ENCODE data around the gene GPR157.
"Not testable (repeated sequence)": the region's sequence is repeated elsewhere in the genome, so short reads cannot be mapped to it uniquely, and the experiment has no call there.

Gene GPR157

DNA sequence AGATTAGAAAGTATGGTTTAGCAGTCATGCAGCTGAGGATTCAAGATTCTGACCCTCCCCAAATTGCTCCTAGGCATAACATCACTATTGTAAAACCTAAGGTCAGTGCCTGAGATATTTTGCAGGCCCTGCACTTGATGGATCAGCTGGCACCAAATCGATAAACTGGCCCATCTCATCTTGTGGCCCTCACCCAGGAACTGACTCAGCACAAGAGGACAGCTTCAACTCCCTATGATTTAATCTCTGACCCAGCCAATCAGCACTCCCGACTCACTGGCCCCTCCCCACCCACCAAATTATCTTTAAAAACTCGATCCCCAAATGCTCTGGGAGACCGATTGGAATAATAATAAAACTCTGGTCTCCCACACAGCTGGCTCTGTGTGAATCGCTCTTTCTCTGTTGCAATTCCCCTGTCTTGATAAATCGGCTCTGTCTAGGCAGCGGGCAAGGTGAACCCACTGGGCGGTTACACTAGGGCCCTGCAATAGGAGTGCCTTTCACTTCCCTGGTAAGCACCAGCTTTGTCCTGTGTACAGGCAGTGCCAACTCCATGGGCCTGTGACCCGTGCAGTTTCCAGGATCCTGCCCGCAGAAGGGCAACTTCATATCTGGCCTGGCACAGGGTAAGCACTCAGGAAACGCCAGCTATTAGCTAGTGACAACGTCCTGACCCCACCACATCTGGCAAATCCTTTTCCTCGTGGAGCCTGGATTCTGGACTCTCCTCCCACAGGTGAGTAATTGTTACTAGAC lies 30.8 kb downstream of the GPR157 start:
- no peak overlapping the region for H3K27ac ChIP-seq (ENCODE audit: poor library complexity, severe bottlenecking)
- H3K4me3 ChIP-seq (ENCODE audit: severe bottlenecking) = no peak overlapping the region
- peaks cover 5% of the 10 kb centered on the region for H3K9me3 ChIP-seq (ENCODE audit: severe bottlenecking)
- DNase-seq (ENCODE audit: low spot score) = no peak
- TF ChIP-seq, protein P1, sequence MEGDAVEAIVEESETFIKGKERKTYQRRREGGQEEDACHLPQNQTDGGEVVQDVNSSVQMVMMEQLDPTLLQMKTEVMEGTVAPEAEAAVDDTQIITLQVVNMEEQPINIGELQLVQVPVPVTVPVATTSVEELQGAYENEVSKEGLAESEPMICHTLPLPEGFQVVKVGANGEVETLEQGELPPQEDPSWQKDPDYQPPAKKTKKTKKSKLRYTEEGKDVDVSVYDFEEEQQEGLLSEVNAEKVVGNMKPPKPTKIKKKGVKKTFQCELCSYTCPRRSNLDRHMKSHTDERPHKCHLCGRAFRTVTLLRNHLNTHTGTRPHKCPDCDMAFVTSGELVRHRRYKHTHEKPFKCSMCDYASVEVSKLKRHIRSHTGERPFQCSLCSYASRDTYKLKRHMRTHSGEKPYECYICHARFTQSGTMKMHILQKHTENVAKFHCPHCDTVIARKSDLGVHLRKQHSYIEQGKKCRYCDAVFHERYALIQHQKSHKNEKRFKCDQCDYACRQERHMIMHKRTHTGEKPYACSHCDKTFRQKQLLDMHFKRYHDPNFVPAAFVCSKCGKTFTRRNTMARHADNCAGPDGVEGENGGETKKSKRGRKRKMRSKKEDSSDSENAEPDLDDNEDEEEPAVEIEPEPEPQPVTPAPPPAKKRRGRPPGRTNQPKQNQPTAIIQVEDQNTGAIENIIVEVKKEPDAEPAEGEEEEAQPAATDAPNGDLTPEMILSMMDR (IDR thresholded peaks at IDR 0.05; ENCODE audit: poor library complexity, severe bottlenecking) = no peak
- H3K27me3 ChIP-seq (ENCODE audit: insufficient read depth, poor library complexity, severe bottlenecking) = no peaks in the 10 kb centered on the region
- ATAC-seq (ENCODE audit: low read depth) = no peak
- 0 out of 2 replicates have a peak, but pooled peaks cover 3% of the 10 kb centered on the region for H3K36me3 ChIP-seq (ENCODE audit: low read depth)
- H3K4me1 ChIP-seq (ENCODE audit: insufficient read depth, poor library complexity, severe bottlenecking) = no peaks in the 10 kb centered on the region

GRCh38 chr1:9095818-9096217 lies 33.1 kb downstream of the GPR157 start:
- H3K4me3 ChIP-seq (ENCODE audit: severe bottlenecking) = no peak overlapping the region
- TF ChIP-seq, protein P1 (IDR thresholded peaks at IDR 0.05; ENCODE audit: poor library complexity, severe bottlenecking) = no peak
- H3K27ac ChIP-seq (ENCODE audit: poor library complexity, severe bottlenecking) = no peak overlapping the region
- H3K4me1 ChIP-seq (ENCODE audit: insufficient read depth, poor library complexity, severe bottlenecking) = no peaks in the 10 kb centered on the region
- no peaks in the 10 kb centered on the region for H3K27me3 ChIP-seq (ENCODE audit: insufficient read depth, poor library complexity, severe bottlenecking)
- DNase-seq (ENCODE audit: low spot score) (no peak), ATAC-seq (ENCODE audit: low read depth) (no peak)
- no peaks in the 10 kb centered on the region for H3K36me3 ChIP-seq (ENCODE audit: low read depth)
- peaks cover 5% of the 10 kb centered on the region for H3K9me3 ChIP-seq (ENCODE audit: severe bottlenecking)

DNA sequence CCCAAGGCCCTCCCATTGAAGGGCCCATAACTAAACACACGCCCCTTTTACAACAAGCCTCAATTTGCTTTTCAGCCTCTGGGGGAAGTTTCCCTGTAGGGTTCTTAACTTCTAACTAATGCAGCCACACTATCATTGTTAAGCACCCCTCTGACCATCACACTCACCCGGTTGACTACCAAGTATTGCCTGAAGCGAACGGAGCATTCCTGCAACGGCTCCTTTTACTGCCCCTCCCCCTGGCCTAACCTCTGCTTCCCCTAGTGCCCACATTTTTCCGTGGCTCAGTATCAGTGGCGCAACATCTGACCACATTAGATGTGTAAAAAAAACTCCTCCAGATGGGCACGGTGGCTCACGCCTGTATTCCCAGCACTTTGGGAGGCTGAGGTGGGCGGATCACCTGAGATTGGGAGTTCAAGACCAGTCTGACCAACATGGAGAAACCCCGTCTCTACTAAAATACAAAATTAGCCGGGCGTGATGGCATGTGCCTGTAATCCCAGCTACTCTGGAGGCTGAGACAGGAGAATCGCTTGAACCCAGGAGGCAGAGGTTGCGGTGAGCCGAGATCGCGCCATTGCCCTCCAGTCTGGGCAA lies 34.8 kb downstream of the GPR157 start:
- H3K36me3 ChIP-seq (ENCODE audit: low read depth); H3K4me3 ChIP-seq (ENCODE audit: severe bottlenecking); H3K4me1 ChIP-seq (ENCODE audit: insufficient read depth, poor library complexity, severe bottlenecking); DNase-seq (ENCODE audit: low spot score); ATAC-seq (ENCODE audit: low read depth); H3K27me3 ChIP-seq (ENCODE audit: insufficient read depth, poor library complexity, severe bottlenecking); H3K9me3 ChIP-seq (ENCODE audit: severe bottlenecking); H3K27ac ChIP-seq (ENCODE audit: poor library complexity, severe bottlenecking): not testable (repeated sequence)

DNA sequence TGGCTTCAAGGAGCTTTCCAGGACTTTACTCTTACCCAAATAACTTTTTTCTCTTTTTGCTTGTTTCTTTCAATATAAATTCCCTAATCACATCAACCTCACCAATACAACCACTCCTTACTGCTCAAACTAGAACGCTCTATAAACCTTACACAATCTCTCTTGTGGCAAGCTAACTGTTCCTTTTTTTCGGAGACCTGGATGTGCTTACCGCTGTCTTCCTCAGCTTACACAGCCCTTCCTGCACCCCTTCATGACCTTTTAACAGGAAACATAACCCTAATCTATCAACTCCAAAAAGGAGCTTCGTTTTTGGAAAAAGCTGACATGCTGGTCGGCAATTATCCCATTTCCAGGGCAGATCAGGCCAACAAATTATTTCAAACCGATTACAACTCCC lies 35.3 kb downstream of the GPR157 start:
- H3K4me3 ChIP-seq (ENCODE audit: severe bottlenecking) = no peak overlapping the region
- TF ChIP-seq, protein P1 (IDR thresholded peaks at IDR 0.05; ENCODE audit: poor library complexity, severe bottlenecking) = no peak
- no peaks in the 10 kb centered on the region for H3K36me3 ChIP-seq (ENCODE audit: low read depth)
- H3K27me3 ChIP-seq (ENCODE audit: insufficient read depth, poor library complexity, severe bottlenecking) = no peaks in the 10 kb centered on the region
- no peak for DNase-seq (ENCODE audit: low spot score)
- peaks cover 5% of the 10 kb centered on the region for H3K9me3 ChIP-seq (ENCODE audit: severe bottlenecking)
- H3K27ac ChIP-seq (ENCODE audit: poor library complexity, severe bottlenecking) = no peak overlapping the region
- H3K4me1 ChIP-seq (ENCODE audit: insufficient read depth, poor library complexity, severe bottlenecking) = no peaks in the 10 kb centered on the region
- no peak for ATAC-seq (ENCODE audit: low read depth)

DNA sequence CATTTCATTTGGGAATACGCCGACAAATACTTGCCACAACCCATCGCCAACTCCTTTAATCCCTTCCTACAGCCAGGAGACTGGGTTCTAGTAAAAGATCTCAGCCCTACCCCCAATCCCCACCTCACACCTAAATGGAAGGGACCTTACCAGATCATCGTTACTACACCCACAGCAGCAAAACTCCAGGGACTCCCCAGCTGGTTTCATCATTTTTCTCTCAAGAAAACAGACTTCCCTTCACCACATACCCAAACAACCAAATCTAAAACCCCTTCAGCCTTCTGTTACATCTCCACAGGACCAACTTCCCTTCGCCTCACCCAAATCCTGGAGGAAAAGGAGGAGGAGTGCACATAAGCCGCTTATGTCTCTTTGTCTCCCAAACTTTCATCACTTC lies 35.8 kb downstream of the GPR157 start:
- Histone ChIP-seq H3K36me3 (ENCODE audit: low read depth) (no peaks in the 10 kb centered on the region), H3K4me1 (ENCODE audit: insufficient read depth, poor library complexity, severe bottlenecking) (no peaks in the 10 kb centered on the region), H3K27ac (ENCODE audit: poor library complexity, severe bottlenecking) (no peak overlapping the region), H3K27me3 (ENCODE audit: insufficient read depth, poor library complexity, severe bottlenecking) (no peaks in the 10 kb centered on the region), H3K4me3 (ENCODE audit: severe bottlenecking) (no peak overlapping the region), H3K9me3 (ENCODE audit: severe bottlenecking) (peaks cover 5% of the 10 kb centered on the region)
- TF ChIP-seq, protein P1 (IDR thresholded peaks at IDR 0.05; ENCODE audit: poor library complexity, severe bottlenecking) = no peak
- ATAC-seq (ENCODE audit: low read depth) = no peak
- no peak for DNase-seq (ENCODE audit: low spot score)

All from RWPE2 (cell line).